NCI-H1417 treated with DMSO at 0.1 percent for 48 hours (cell line): ENCODE data around the gene ZNF44.

Experiments used
- DNase-seq: peaks from one replicate; lab custom pipeline; 2025; lab: John Stamatoyannopoulos, UW

Gene ZNF44

DNA sequence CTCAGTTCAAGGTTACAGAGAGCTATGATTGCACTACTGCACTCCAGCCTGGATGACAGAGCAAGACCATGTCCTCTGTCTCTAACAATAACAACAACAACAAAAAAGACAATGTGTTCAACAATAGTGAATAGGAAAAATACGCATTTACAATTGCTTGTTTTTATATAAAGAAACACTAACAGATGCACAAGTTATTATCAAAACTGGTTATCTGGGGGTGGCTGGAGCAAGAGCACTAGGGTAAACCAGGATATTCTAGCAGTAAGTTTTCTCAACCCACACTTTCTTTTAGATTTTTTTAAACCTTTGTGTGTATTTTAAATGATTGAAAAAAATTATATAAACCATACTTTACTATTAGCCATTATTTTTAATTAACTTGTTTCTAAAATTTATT lies 33.1 kb downstream of the ZNF44 start:
- DNase-seq, result no peak

GRCh38 chr19:12260861-12261260 lies 33.8 kb downstream of the ZNF44 start:
- no peak for DNase-seq

- DNase-seq, result no peak
Measured at GRCh38 chr19:12260236-12260635, 34.4 kb downstream of the ZNF44 start.

DNA sequence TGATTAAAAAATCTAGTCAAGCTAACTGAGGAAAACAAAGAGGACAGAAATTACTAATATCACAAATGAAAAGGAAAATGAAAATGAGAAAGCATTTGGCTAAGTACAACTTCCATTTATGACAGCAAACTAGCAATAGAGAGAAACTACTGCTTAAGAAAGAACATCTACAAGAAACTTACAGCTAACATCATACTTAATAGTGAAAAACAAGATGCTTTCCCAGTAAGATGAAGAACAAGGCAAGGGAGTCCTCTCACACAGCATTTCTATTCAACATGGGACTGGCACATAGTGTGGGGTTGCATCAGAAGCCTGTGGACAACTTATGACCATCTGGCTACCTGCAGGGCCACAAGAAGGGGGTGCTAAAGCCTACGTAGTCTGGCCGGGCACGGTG lies 39.3 kb downstream of the ZNF44 start:
- DNase-seq, result no peak

GRCh38 chr19:12247644-12248222 lies 47.0 kb downstream of the ZNF44 start:
- no peak for DNase-seq

DNA sequence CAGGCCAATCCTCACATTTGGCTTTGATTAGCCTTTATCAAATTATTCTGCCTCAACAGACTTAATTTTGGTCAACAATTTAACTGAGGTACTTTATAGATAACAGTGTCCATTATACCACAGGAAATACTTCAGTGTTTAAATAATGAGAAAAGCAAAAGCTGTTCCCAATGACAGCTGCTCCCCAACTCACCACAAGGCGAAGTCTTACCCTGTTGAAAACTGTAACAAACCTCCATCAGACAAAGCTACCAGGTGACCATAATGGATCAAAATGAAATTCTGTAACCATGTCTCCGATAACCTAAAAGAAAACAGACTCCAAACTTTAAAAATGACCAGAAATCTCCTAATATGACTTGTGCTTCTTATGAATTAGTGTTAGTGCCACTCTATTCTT lies 50.3 kb downstream of the ZNF44 start:
- no peak for DNase-seq

DNA sequence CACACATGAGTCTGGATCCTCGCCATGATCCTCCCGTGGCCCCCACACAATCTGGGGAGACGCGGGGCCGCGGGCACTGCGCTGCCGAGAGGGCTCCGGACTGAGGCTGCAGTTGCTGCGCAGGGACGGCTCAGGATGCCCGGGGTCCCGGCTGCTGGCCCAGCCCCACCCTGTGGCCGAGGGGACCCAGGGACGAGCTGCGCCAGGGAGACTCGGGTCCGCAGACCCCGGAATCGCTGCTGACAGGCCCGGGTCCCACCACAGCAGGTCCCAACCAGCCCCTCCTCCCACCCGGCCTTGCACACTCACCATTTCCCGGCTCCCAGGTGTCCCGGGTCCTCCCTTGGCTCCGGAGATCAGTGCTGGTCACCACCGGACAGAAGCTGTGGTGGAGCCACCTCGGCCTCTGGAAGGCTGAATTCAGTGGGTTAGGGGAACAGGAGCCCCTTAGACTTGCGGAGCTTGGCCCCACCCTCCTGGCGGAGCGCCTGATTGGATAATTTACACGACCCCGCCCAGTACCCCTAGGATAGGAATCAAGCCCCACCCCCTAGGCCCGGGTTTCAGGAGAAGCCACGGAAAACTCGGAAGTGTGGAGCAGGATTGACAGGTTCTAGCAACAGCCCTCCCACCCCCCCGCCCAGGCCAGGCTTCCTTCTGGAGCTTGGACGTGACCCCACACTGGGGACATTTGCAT lies 57.4 kb downstream of the ZNF44 start:
- no peak for DNase-seq

- no peak for DNase-seq
Measured at GRCh38 chr19:12232961-12233360, 61.7 kb downstream of the ZNF44 start.

- no peak for DNase-seq
Measured at GRCh38 chr19:12230751-12231733, 63.6 kb downstream of the ZNF44 start.

DNA sequence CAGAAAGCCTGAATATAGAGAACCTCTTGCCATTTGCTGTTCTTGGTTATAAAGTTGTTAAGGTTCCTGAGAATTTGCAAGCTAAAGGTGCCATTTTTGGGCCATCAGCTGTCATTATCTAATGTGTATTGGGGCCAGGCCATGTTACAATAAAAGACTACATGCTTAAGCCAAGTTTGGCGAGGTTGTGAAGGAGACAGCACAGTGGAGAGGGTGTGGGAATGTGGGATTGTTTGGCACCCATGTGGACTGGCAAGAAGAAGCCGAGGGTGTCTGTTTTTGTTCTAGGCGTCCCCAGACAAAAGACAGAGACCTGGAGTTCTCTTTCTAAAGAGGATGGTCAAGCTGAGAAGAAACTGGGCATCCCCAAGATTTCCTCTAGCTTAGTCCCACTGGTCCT lies 64.7 kb downstream of the ZNF44 start:
- DNase-seq, result no peak

GRCh38 chr19:12224676-12225075 lies 70.0 kb downstream of the ZNF44 start:
- no peak for DNase-seq

- no peak for DNase-seq
Measured at GRCh38 chr19:12222980-12223630, 71.6 kb downstream of the ZNF44 start.
